Vagina (tissue), 2 donors: ENCODE measurements around the gene STN1. TPM values are rescaled to one million over a fixed set of nuclear protein-coding genes. Genes with fewer than 3 reads are reported as not detected.

Experiments used
- DNase-seq, 2 donors: peaks; one replicate each; pipeline ENCODE4 v3.0.0-alpha.2; 2017; ENCODE audit errors: extremely low spot score in 2 of 2
- H3K27ac ChIP-seq: fragments of 200-600 bp; sonication (generic); one replicate; pipeline ENCODE4 v1.5.1; 2019
- H3K27me3 ChIP-seq: fragments of 200-600 bp; sonication (generic); one replicate; pipeline ENCODE4 v1.5.1; 2019
- H3K36me3 ChIP-seq, 2 donors: fragments of 200-600 bp; sonication (generic); one replicate each; pipeline ENCODE4 v1.5.1; 2017 to 2019
- H3K4me1 ChIP-seq: fragments of 200-600 bp; sonication (generic); one replicate; pipeline ENCODE4 v1.5.1; 2019
- H3K4me3 ChIP-seq, 2 donors: fragments of 200-600 bp; sonication (generic); 1 replicate in 1 of 2; 2 replicates in 1 of 2; pipeline ENCODE4 v1.5.1; 2016 to 2019
- H3K9me3 ChIP-seq: fragments of 200-600 bp; sonication (generic); one replicate; pipeline ENCODE4 v1.5.1; 2019
- POLR2A ChIP-seq, 2 donors: fragments of 450-650 bp; IDR thresholded peaks; one replicate each; pipeline ENCODE4 v1.6.1; 2017; ENCODE audit warnings: antibody characterized with exemption in 2 of 2, mild to moderate bottlenecking in 2 of 2, moderate library complexity in 2 of 2
- POLR2AphosphoS5 ChIP-seq, 2 donors: sonication (generic); formaldehyde crosslinking; IDR thresholded peaks; one replicate each; pipeline ENCODE4 v1.9.0; 2017; ENCODE audit warnings: antibody characterized with exemption in 2 of 2, mild to moderate bottlenecking in 2 of 2, low read depth in 1 of 2; ENCODE audit not compliant: insufficient read depth in 1 of 2
- intact Hi-C: fragments of 100-400 bp; cut with DNase I; formaldehyde crosslinking; loops from one replicate; pipeline ENCODE4 v1.15.1; 2023
- total RNA-seq: library from RNA; depleted of rRNA; stranded (reverse); fragments of >200 nt; gene quantifications from one replicate; pipeline ENCODE4 v1.2.3, GENCODE V29; 2016
- TF ChIP-seq, protein P1 (sequence below), 3 experiments: fragments of 450-650 bp in 2 of 3; fragments of 200-600 bp in 1 of 3; sonication (generic) in 1 of 3; IDR thresholded peaks; one replicate each; pipeline ENCODE4 v1.5.1; 2017 to 2019; ENCODE audit warnings: antibody characterized with exemption in 3 of 3, mild to moderate bottlenecking in 2 of 3, moderate library complexity in 2 of 3

The STN1 gene
- total RNA-seq, 1 donor from 2014 or later: 22.3 TPM

DNA sequence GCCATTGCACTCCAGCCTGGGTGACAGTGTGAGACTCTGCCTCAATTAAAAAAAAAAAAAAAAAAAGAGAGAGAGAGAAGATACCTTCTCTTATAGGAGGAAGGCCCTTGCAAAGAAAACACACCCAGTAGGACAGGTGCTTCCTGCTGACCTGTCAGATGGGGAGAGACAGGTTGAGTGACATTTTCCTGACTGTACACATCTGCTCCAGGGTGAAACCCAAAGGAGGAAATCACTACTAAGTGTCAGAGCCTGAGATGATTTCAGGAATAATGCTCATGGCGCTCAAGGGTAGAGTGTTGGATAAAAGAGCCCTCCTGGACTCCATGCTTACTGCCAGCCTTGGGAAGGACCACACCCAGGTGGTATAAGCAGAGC lies 1.7 kb upstream of the STN1 start:
- no peak for TF ChIP-seq POLR2A (IDR thresholded peaks at IDR 0.05)
- peak in 1 of 2 donors; percentile 26 for TF ChIP-seq POLR2AphosphoS5 (IDR thresholded peaks at IDR 0.05; ENCODE audit: insufficient read depth in 1 of 2, low read depth in 1 of 2)
- TF ChIP-seq, protein P1, sequence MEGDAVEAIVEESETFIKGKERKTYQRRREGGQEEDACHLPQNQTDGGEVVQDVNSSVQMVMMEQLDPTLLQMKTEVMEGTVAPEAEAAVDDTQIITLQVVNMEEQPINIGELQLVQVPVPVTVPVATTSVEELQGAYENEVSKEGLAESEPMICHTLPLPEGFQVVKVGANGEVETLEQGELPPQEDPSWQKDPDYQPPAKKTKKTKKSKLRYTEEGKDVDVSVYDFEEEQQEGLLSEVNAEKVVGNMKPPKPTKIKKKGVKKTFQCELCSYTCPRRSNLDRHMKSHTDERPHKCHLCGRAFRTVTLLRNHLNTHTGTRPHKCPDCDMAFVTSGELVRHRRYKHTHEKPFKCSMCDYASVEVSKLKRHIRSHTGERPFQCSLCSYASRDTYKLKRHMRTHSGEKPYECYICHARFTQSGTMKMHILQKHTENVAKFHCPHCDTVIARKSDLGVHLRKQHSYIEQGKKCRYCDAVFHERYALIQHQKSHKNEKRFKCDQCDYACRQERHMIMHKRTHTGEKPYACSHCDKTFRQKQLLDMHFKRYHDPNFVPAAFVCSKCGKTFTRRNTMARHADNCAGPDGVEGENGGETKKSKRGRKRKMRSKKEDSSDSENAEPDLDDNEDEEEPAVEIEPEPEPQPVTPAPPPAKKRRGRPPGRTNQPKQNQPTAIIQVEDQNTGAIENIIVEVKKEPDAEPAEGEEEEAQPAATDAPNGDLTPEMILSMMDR (IDR thresholded peaks at IDR 0.05): no peak
- no peak overlapping the region for H3K27ac ChIP-seq
- intact Hi-C loops: loop anchor here (5.0 kb wide), 1 partner anchor 48 kb away; the partner anchor contains the start of gene SLK
- no peaks in the 10 kb centered on the region for H3K9me3 ChIP-seq
- DNase-seq: no peak
- H3K27me3 ChIP-seq: no peaks in the 10 kb centered on the region
- H3K36me3 ChIP-seq: no peaks in the 10 kb centered on the region
- peaks cover 37% of the 10 kb centered on the region for H3K4me1 ChIP-seq
- H3K4me3 ChIP-seq: no peak overlapping the region

DNA sequence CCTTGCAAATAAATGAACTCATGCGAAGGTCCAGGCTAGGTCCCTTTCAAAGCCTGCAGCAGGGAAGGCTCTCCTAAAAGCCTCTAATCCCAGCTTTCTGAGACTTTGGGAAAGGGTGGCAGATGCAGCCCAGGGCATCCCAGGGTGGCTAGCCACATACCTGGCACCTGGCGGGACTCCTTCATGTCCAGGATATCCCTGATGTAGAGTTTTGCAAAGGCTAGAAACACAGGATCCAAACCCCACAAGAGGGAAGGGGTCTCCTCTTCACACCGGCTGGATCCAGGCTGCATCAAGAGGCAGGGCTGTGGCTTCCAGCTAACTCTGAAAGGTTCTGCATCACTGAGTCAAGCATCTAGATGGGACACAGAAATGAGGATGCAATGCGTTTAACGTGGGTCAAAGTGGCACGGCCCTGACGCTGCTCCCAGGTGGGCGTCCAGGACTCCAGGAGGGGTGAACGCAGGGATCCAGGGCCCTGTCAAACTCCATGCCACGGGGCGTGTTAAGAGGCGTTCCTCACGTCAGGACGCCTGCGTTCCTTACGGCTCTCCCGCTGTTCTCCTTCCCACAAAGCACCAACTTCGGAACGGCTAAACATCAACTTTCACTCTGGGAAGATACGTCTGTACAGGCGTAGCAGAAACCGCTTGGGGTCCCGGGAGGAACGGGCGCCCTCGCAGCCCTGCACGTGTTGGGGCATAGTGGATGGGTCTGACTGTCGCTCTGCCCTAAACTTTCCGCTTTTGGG lies 507 bp downstream of the STN1 start:
- DNase-seq: no peak

DNA sequence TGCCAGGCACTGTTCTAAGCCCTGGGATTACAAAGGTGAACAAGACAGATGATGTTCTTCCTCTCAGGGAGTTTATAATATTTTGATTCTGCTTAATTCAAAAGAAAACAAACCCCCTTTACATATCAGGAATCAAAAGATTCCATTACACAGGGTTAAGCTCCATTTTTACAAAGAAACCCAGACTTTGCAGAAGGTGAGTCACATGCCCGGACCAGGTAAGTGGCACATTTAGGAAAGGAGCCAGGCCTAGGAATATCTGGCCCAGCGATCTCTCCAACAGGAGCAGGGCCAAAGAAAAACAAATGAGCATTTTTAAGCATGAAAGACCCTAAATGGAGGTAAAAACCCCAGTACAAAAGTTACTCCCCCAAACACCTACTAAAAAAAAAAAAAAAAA lies 1.1 kb downstream of the STN1 start:
- intact Hi-C loops: loop anchor here (5.0 kb wide), 1 partner anchor 50 kb away; the partner anchor contains the start of gene SLK
- Histone ChIP-seq H3K4me1 (peaks cover 39% of the 10 kb centered on the region), H3K27ac (peak overlapping the region; percentile 87), H3K9me3 (no peaks in the 10 kb centered on the region), H3K4me3 (peak overlapping the region; percentile 59 to 78), H3K27me3 (no peaks in the 10 kb centered on the region), H3K36me3 (no peaks in the 10 kb centered on the region)
- TF ChIP-seq POLR2A (IDR thresholded peaks at IDR 0.05): no peak
- no peak for DNase-seq

More for the DNA sequence above, 507 bp downstream of the STN1 start:
- intact Hi-C loops: loop anchor here (5.0 kb wide), 1 partner anchor 50 kb away; the partner anchor contains the start of gene SLK
- peak overlapping the region; percentile 59 to 78 for H3K4me3 ChIP-seq
- H3K36me3 ChIP-seq: no peaks in the 10 kb centered on the region
- TF ChIP-seq POLR2A (IDR thresholded peaks at IDR 0.05) (no peak), POLR2AphosphoS5 (IDR thresholded peaks at IDR 0.05; ENCODE audit: insufficient read depth in 1 of 2, low read depth in 1 of 2) (no peak)
- TF ChIP-seq, protein P1 (IDR thresholded peaks at IDR 0.05): peak in 1 of 3 experiments; percentile 8
- no peaks in the 10 kb centered on the region for H3K9me3 ChIP-seq
- peaks cover 39% of the 10 kb centered on the region for H3K4me1 ChIP-seq
- no peaks in the 10 kb centered on the region for H3K27me3 ChIP-seq
- peak overlapping the region; percentile 87 for H3K27ac ChIP-seq

DNA sequence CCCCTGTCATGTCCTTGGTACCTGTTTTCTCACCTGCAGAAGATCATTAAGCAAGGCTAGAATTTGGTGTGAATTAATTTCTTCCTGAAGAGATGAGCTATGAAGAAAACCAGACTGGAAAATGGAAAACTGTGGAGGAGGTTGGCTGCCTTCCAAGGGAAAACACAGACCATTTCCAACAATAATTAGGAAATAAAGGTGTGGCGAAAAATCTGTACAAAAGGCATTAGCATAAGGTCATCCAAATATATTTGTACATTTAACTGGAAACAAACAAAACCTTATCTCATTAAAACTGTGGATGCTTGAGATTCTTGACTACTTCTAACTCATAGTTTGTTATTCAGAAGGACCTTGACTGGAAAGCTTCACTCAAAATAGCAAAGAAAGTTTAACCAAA lies 1.7 kb downstream of the STN1 start:
- Histone ChIP-seq H3K36me3 (no peaks in the 10 kb centered on the region), H3K4me1 (peaks cover 39% of the 10 kb centered on the region), H3K27me3 (no peaks in the 10 kb centered on the region), H3K27ac (peak overlapping the region; percentile 87), H3K4me3 (peak overlapping the region; percentile 59 to 78), H3K9me3 (no peaks in the 10 kb centered on the region)
- intact Hi-C loops: loop anchor here (5.0 kb wide), 1 partner anchor 51 kb away; the partner anchor contains the start of gene SLK
- no peak for DNase-seq
- TF ChIP-seq, protein P1 (IDR thresholded peaks at IDR 0.05): no peak
- TF ChIP-seq POLR2AphosphoS5 (IDR thresholded peaks at IDR 0.05; ENCODE audit: insufficient read depth in 1 of 2, low read depth in 1 of 2): no peak
- no peak for TF ChIP-seq POLR2A (IDR thresholded peaks at IDR 0.05)

DNA sequence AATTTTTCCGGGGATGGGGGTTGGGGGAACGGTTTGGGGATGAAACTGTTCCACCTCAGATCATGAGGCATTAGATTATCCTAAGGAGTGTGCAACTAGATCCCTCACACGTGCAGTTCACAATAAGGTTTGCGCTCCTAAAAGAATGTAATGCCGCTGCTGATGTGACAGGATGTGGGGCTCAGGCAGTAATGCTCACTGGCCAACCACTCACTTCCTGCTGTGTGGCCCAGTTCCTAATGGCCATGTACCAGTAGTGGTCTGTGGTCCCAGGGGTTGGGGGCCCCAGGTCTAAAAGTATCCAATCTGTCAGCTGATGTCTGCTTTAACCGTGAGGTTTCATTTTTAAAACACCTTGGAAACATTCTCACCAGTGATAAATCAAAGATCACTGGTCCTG lies 2.2 kb downstream of the STN1 start:
- H3K27me3 ChIP-seq: no peaks in the 10 kb centered on the region
- no peak for TF ChIP-seq POLR2AphosphoS5 (IDR thresholded peaks at IDR 0.05; ENCODE audit: insufficient read depth in 1 of 2, low read depth in 1 of 2)
- TF ChIP-seq POLR2A (IDR thresholded peaks at IDR 0.05): no peak
- TF ChIP-seq, protein P1 (IDR thresholded peaks at IDR 0.05): no peak
- H3K27ac ChIP-seq: peak overlapping the region; percentile 87
- intact Hi-C loops: loop anchor here (5.0 kb wide), 1 partner anchor 52 kb away; the partner anchor contains the start of gene SLK
- DNase-seq: no peak
- H3K36me3 ChIP-seq: no peaks in the 10 kb centered on the region
- H3K9me3 ChIP-seq: no peaks in the 10 kb centered on the region
- peaks cover 40% of the 10 kb centered on the region for H3K4me1 ChIP-seq
- H3K4me3 ChIP-seq: peak overlapping the region; percentile 59 to 78
